AG09319 (cell line): ENCODE results near the gene NOP16.

Experiments used
- DNase-seq: peaks from one replicate; pipeline ENCODE4 v3.0.0-alpha.2; 2010; ENCODE audit warnings: low read depth; ENCODE audit errors: extremely low read depth
- TF ChIP-seq, protein P1 (sequence below): IDR thresholded peaks from 2 replicates; pipeline ENCODE4 v1.5.1; 2011; ENCODE audit warnings: low read depth, mild to moderate bottlenecking, inconsistent platforms, low read length, moderate library complexity

NOP16 gene

DNA sequence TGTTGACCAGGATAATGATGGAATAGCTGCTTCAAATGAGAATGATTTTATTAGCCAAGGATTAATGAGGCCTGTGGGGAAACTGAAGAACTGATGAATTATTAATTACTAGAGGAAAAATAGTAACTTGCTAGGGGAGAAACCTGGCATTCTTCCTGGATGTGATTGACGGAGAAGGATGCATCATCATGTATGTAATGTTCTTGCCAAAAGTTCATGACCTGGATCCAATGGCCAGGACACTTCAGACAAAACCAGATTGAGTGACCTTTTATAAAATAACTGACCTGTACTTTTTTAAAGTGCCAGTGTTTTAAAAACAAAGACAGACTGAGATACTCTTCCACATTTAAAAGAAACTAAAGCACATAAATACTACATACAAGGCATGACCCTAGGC, 50.5 kb downstream of the NOP16 start:
- DNase-seq: no peak
- TF ChIP-seq, protein P1, sequence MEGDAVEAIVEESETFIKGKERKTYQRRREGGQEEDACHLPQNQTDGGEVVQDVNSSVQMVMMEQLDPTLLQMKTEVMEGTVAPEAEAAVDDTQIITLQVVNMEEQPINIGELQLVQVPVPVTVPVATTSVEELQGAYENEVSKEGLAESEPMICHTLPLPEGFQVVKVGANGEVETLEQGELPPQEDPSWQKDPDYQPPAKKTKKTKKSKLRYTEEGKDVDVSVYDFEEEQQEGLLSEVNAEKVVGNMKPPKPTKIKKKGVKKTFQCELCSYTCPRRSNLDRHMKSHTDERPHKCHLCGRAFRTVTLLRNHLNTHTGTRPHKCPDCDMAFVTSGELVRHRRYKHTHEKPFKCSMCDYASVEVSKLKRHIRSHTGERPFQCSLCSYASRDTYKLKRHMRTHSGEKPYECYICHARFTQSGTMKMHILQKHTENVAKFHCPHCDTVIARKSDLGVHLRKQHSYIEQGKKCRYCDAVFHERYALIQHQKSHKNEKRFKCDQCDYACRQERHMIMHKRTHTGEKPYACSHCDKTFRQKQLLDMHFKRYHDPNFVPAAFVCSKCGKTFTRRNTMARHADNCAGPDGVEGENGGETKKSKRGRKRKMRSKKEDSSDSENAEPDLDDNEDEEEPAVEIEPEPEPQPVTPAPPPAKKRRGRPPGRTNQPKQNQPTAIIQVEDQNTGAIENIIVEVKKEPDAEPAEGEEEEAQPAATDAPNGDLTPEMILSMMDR: no peak

DNA sequence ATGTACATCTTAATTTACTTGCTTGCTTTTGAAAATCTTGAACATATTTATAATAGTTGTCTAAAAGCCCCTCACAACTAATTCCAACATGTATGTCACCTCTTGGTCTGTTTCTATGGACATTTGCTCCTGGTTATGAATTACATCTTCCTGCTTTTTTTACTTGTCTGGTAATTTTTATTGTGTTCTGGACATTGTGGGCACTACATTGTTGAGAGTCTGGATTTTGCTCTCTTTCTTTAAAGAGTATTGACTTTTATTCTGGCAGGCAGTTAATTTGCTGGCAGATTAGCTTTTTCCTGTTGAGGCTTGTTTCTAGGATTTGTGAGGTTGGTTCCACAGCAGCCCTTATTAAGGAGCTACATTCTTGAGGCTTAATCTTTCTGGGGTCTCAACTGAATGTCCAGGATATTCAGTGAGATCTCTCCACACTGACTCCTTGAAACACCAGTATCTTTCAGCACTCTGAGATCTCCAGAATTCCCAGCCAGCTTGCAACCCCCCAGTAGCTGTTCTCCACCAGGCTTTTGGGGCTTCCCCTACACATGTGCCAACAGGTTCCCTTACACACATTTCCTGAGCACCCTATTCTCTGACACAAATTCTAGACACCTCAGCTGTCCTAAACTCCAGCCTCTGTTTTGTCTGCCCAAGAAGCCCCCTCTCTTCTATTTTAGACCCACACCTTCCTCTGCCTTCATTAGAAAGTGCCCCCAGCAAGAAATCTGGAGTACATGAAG, 54.2 kb downstream of the NOP16 start:
- TF ChIP-seq, protein P1: no peak
- DNase-seq: no peak
